Erythroblast (primary cell): ENCODE measurements around the gene USP3.

Experiments used
- GATA1 ChIP-seq: IDR thresholded peaks from 2 replicates; pipeline ENCODE4 v1.6.1; 2011; ENCODE audit warnings: low read depth, mild to moderate bottlenecking, control low read depth, low read length, moderate library complexity
- POLR2A ChIP-seq: IDR thresholded peaks from 2 replicates; pipeline ENCODE4 v1.6.1; 2011; ENCODE audit warnings: mild to moderate bottlenecking, low read length

DNA sequence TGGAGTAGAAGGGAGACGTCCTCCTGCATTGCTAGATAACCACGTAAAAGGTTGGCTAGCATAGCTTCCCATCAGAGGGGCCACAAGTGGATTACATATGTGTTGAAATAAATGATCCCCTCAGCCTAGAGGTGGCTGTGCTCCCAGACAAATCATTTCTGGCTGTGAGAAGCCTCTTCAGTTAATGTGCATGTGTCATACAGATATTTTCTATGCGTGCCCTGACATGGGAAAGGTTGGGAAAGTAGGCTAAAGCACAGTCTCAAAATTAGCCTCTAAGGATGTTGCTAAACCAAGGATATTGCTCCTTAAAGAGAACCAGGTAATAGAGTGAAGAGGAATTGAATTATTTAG is 17.8 kb downstream of the USP3 start:
- no peak for TF ChIP-seq POLR2A
- TF ChIP-seq GATA1: no peak
